GM12865 (cell line): ENCODE data around the gene ST3GAL4.

Source experiments
- DNase-seq: peaks from one replicate; pipeline ENCODE4 v3.0.0; 2010; ENCODE audit warnings: low read depth
- H3K4me3 ChIP-seq: 2 replicates; pipeline ENCODE4 v1.5.1; 2011; ENCODE audit warnings: mild to moderate bottlenecking, low read depth, low read length, control low read depth
- CTCF ChIP-seq: IDR thresholded peaks from 2 replicates; pipeline ENCODE4 v1.5.1; 2011; ENCODE audit warnings: low read length, control low read depth, low read depth, inconsistent platforms; ENCODE audit not compliant: insufficient read depth; ENCODE audit errors: missing control alignments

ST3GAL4 gene

GRCh38 chr11:126331286-126331685 lies 24.2 kb upstream of the ST3GAL4 start:
- no peak overlapping the region for H3K4me3 ChIP-seq
- no peak for DNase-seq
- TF ChIP-seq CTCF, result no peak

GRCh38 chr11:126332221-126332711 lies 23.2 kb upstream of the ST3GAL4 start:
- no peak overlapping the region for H3K4me3 ChIP-seq
- no peak for DNase-seq
- TF ChIP-seq CTCF, result no peak

GRCh38 chr11:126333142-126333541 lies 22.3 kb upstream of the ST3GAL4 start:
- no peak for DNase-seq
- no peak for TF ChIP-seq CTCF
- H3K4me3 ChIP-seq, result no peak overlapping the region

- no peak for TF ChIP-seq CTCF
- H3K4me3 ChIP-seq, result no peak overlapping the region
- no peak for DNase-seq
Measured at GRCh38 chr11:126334659-126335462, 20.6 kb upstream of the ST3GAL4 start.

GRCh38 chr11:126335463-126335760 lies 20.1 kb upstream of the ST3GAL4 start:
- no peak for TF ChIP-seq CTCF
- no peak for DNase-seq
- no peak overlapping the region for H3K4me3 ChIP-seq

GRCh38 chr11:126336138-126336541 lies 19.3 kb upstream of the ST3GAL4 start:
- no peak for TF ChIP-seq CTCF
- H3K4me3 ChIP-seq, result no peak overlapping the region
- DNase-seq, result no peak

GRCh38 chr11:126336671-126337101 lies 18.8 kb upstream of the ST3GAL4 start:
- H3K4me3 ChIP-seq, result no peak overlapping the region
- no peak for DNase-seq
- TF ChIP-seq CTCF, result no peak
